ENCODE measurements around the gene C11orf97.

DNA sequence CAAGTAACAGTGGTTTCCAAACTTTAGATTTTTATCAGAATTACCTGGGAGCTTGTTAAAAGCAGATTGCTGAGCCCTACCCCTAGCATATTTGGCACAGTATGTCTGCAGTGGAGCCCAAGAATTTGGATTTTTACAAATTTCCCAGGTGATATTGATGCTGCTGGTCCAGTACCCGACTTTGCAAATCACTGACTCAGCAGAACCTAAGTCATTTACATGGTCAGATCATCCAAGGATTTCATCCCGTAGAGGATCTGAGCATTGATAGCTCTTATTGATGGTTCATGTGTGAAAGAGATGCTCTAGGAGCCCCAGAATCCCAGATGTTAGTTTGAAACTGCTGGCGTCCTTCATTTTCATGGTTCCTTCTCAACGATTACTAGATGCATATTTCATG, 6.0 kb downstream of the C11orf97 start:
- TF ChIP-seq, protein P1, sequence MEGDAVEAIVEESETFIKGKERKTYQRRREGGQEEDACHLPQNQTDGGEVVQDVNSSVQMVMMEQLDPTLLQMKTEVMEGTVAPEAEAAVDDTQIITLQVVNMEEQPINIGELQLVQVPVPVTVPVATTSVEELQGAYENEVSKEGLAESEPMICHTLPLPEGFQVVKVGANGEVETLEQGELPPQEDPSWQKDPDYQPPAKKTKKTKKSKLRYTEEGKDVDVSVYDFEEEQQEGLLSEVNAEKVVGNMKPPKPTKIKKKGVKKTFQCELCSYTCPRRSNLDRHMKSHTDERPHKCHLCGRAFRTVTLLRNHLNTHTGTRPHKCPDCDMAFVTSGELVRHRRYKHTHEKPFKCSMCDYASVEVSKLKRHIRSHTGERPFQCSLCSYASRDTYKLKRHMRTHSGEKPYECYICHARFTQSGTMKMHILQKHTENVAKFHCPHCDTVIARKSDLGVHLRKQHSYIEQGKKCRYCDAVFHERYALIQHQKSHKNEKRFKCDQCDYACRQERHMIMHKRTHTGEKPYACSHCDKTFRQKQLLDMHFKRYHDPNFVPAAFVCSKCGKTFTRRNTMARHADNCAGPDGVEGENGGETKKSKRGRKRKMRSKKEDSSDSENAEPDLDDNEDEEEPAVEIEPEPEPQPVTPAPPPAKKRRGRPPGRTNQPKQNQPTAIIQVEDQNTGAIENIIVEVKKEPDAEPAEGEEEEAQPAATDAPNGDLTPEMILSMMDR (IDR thresholded peaks at IDR 0.05): no peak
- TF ChIP-seq POLR2A (IDR thresholded peaks at IDR 0.05): no peak
- TF ChIP-seq EP300 (IDR thresholded peaks at IDR 0.05): no peak

Measured in gastroesophageal sphincter (tissue), 3 donors.